Chondrocyte (in vitro differentiated cells): ENCODE measurements around the gene NLRC5. TPM values are rescaled to one million over a fixed set of nuclear protein-coding genes. Genes with fewer than 3 reads are reported as not detected.

ENCODE experiments used
- DNase-seq: peaks from one replicate; pipeline ENCODE4 v3.0.0; 2021; ENCODE audit warnings: mixed read lengths, low spot score
- H3K27ac Mint-ChIP-seq: one replicate; pipeline ENCODE4 v1.8.0; 2021; ENCODE audit warnings: mild to moderate bottlenecking, moderate library complexity, mixed read lengths; ENCODE audit not compliant: unreplicated experiment
- H3K27me3 Mint-ChIP-seq: 2 replicates; pipeline ENCODE4 v1.8.0; 2021; ENCODE audit warnings: low read depth, mixed read lengths
- H3K36me3 Mint-ChIP-seq: 2 replicates; pipeline ENCODE4 v1.8.0; 2021; ENCODE audit warnings: low read depth, mixed read lengths
- H3K4me1 Mint-ChIP-seq: 2 replicates; pipeline ENCODE4 v1.8.0; 2021; ENCODE audit warnings: low read depth, mild to moderate bottlenecking, mixed read lengths
- H3K4me3 Mint-ChIP-seq: one replicate; pipeline ENCODE4 v1.8.0; 2021; ENCODE audit warnings: mild to moderate bottlenecking, moderate library complexity, mixed read lengths; ENCODE audit not compliant: unreplicated experiment
- H3K9me3 Mint-ChIP-seq: 2 replicates; pipeline ENCODE4 v1.8.0; 2021; ENCODE audit warnings: low read depth, mixed read lengths
- CTCF ChIP-seq: fragments of 200-600 bp; sonication (generic); IDR thresholded peaks from 2 replicates; pipeline ENCODE4 v1.5.0; 2021; ENCODE audit warnings: antibody characterized with exemption, mild to moderate bottlenecking, moderate library complexity
- total RNA-seq: library from RNA; stranded (reverse); gene quantifications from 3 replicates; pipeline ENCODE4 v1.2.1, GENCODE V29; 2021

The NLRC5 gene
- total RNA-seq, 1 donor from 2014 or later, result 6.3 TPM

GRCh38 chr16:57092786-57093411 is 103.5 kb downstream of the NLRC5 start:
- Mint-ChIP-seq H3K4me3 (peak overlapping the region; percentile 74), H3K4me1 (peaks cover 19% of the 10 kb centered on the region), H3K36me3 (no peaks in the 10 kb centered on the region), H3K27ac (no peak overlapping the region), H3K27me3 (no peaks in the 10 kb centered on the region), H3K9me3 (no peaks in the 10 kb centered on the region)
- TF ChIP-seq CTCF, result peak; percentile 94
- DNase-seq, result no peak

GRCh38 chr16:57093666-57094564 is 104.6 kb downstream of the NLRC5 start:
- no peak for DNase-seq
- Mint-ChIP-seq H3K4me3 (peak overlapping the region; percentile 74), H3K27ac (no peak overlapping the region), H3K36me3 (no peaks in the 10 kb centered on the region), H3K9me3 (no peaks in the 10 kb centered on the region), H3K4me1 (peaks cover 19% of the 10 kb centered on the region), H3K27me3 (no peaks in the 10 kb centered on the region)
- no peak for TF ChIP-seq CTCF

GRCh38 chr16:57094911-57095310 is 105.6 kb downstream of the NLRC5 start:
- Mint-ChIP-seq H3K27ac (no peak overlapping the region), H3K4me3 (no peak overlapping the region), H3K9me3 (no peaks in the 10 kb centered on the region), H3K4me1 (peaks cover 19% of the 10 kb centered on the region), H3K27me3 (no peaks in the 10 kb centered on the region), H3K36me3 (no peaks in the 10 kb centered on the region)
- TF ChIP-seq CTCF, result no peak
- no peak for DNase-seq

- no peak for DNase-seq
Observed at GRCh38 chr16:57096192-57096591, 106.8 kb downstream of the NLRC5 start.

More at GRCh38 chr16:57096192-57096591, 106.8 kb downstream of the NLRC5 start:
- TF ChIP-seq CTCF, result no peak
- Mint-ChIP-seq H3K36me3 (no peaks in the 10 kb centered on the region), H3K4me1 (peaks cover 22% of the 10 kb centered on the region), H3K4me3 (no peak overlapping the region), H3K9me3 (no peaks in the 10 kb centered on the region), H3K27ac (no peak overlapping the region), H3K27me3 (no peaks in the 10 kb centered on the region)
